ENCODE data around the gene GALNT11. TPM values are rescaled to one million over a fixed set of nuclear protein-coding genes. Genes with fewer than 3 reads are reported as not detected.
A peak's percentile ranks its signal among the peaks of the same experiment; 100 is the strongest.
"Not testable (repeated sequence)": the region's sequence is repeated elsewhere in the genome, so short reads cannot be mapped to it uniquely, and the experiment has no call there.

GALNT11 gene
- total RNA-seq, result 57.7 TPM

GRCh38 chr7:152025077-152025936, at the start of gene GALNT11:
Gene GALNT11 (plus strand): TSS chr7:152025674. CDS start chr7:152094228, 68,554 bp downstream.
- peak; percentile 76 for DNase-seq

- no peak for DNase-seq
Measured at GRCh38 chr7:151978616-151979015, 46.9 kb upstream of the GALNT11 start.

GRCh38 chr7:151981223-151981622, 44.3 kb upstream of the GALNT11 start:
- DNase-seq, result no peak

- no peak for DNase-seq
Measured at GRCh38 chr7:151982806-151983205, 42.7 kb upstream of the GALNT11 start.

- no peak for DNase-seq
Measured at GRCh38 chr7:151984612-151985011, 40.9 kb upstream of the GALNT11 start.

GRCh38 chr7:151987748-151988529, 37.5 kb upstream of the GALNT11 start:
- DNase-seq, result peak; percentile 26

GRCh38 chr7:151992375-151992774, 33.1 kb upstream of the GALNT11 start:
- DNase-seq, result peak; percentile 40

- peak; percentile 65 for DNase-seq
Measured at GRCh38 chr7:151993977-151994676, 31.3 kb upstream of the GALNT11 start.

- DNase-seq, result no peak
Measured at GRCh38 chr7:151999424-152000090, 25.9 kb upstream of the GALNT11 start.

GRCh38 chr7:152000191-152000590, 25.3 kb upstream of the GALNT11 start:
- no peak for DNase-seq

- DNase-seq, result no peak
Measured at GRCh38 chr7:152006336-152006735, 19.1 kb upstream of the GALNT11 start.

- no peak for DNase-seq
Measured at GRCh38 chr7:152011860-152012259, 13.6 kb upstream of the GALNT11 start.

GRCh38 chr7:152013230-152013629, 12.2 kb upstream of the GALNT11 start:
- DNase-seq, result no peak

- no peak for DNase-seq
Measured at GRCh38 chr7:152013974-152014373, 11.5 kb upstream of the GALNT11 start.

GRCh38 chr7:152014722-152015121, 10.8 kb upstream of the GALNT11 start:
- no peak for DNase-seq

GRCh38 chr7:152015600-152015999, 9.9 kb upstream of the GALNT11 start:
- no peak for DNase-seq

- DNase-seq, result no peak
Measured at GRCh38 chr7:152016947-152017346, 8.5 kb upstream of the GALNT11 start.

GRCh38 chr7:152017683-152018082, 7.8 kb upstream of the GALNT11 start:
- DNase-seq, result not testable (repeated sequence)

GRCh38 chr7:152021740-152022139, 3.7 kb upstream of the GALNT11 start:
- not testable (repeated sequence) for DNase-seq

- DNase-seq, result no peak
Measured at GRCh38 chr7:152025937-152026890, 740 bp downstream of the GALNT11 start.
